HepG2 (cell line): ENCODE data around the gene PLIN5. TPM values are rescaled to one million over a fixed set of nuclear protein-coding genes. Genes with fewer than 3 reads are reported as not detected.
A peak's percentile ranks its signal among the peaks of the same experiment; 100 is the strongest.

Experiments used
- FIP1L1 ChIP-seq: fragments of 200-400 bp; formaldehyde crosslinking; IDR thresholded peaks from 2 replicates; pipeline ENCODE4 v1.6.1; 2018; ENCODE audit warnings: low read depth, mild to moderate bottlenecking, low read length, moderate library complexity, borderline replicate concordance; ENCODE audit not compliant: insufficient read depth
- FOXM1 ChIP-seq: sonication (generic); formaldehyde crosslinking; IDR thresholded peaks from 2 replicates; pipeline ENCODE4 v1.5.0; 2020; ENCODE audit warnings: missing genetic modification reagents
- GATAD1 ChIP-seq: IDR thresholded peaks from 2 replicates; pipeline ENCODE4 v1.6.1; 2016; ENCODE audit warnings: missing genetic modification reagents, missing compliant biosample characterization
- KMT2B ChIP-seq: IDR thresholded peaks from 2 replicates; pipeline ENCODE4 v1.6.1; 2016; ENCODE audit warnings: missing genetic modification reagents, missing compliant biosample characterization
- MEIS1 ChIP-seq: sonication (generic); formaldehyde crosslinking; IDR thresholded peaks from 2 replicates; pipeline ENCODE4 v1.9.0; 2021; ENCODE audit warnings: mild to moderate bottlenecking, missing genetic modification reagents, moderate library complexity, borderline replicate concordance
- PLRG1 ChIP-seq: fragments of 450-650 bp; conservative IDR thresholded peaks from 2 replicates; pipeline ENCODE4 v1.6.1; 2016
- ZFP36 ChIP-seq: fragments of 150-350 bp; IDR thresholded peaks from 2 replicates; pipeline ENCODE4 v1.6.1; 2018; ENCODE audit warnings: borderline replicate concordance, low read length, low read depth; ENCODE audit not compliant: partially characterized antibody
- ZFP36L2 ChIP-seq: sonication (generic); formaldehyde crosslinking; IDR thresholded peaks from 2 replicates; pipeline ENCODE4 v1.4.0; 2020; ENCODE audit warnings: missing genetic modification reagents
- ZMYM3 ChIP-seq: sonication (generic); formaldehyde crosslinking; IDR thresholded peaks from 2 replicates; pipeline ENCODE4 v1.5.1; 2020; ENCODE audit warnings: mild to moderate bottlenecking, missing genetic modification reagents
- ZNF780A ChIP-seq: sonication (generic); formaldehyde crosslinking; IDR thresholded peaks from 2 replicates; pipeline ENCODE4 v1.8.0; 2022; ENCODE audit warnings: mild to moderate bottlenecking, missing genetic modification reagents, moderate library complexity
- polyA plus RNA-seq, 8 experiments: library from polyadenylated mRNA; depleted of rRNA in 3 of 8; stranded (reverse) in 7 of 8; unstranded in 1 of 8; fragments of >200 nt; fragmentation: Illumina TruSeq in 4 of 8; extraction: Trizol in 4 of 8; gene quantifications; 2 replicates each; pipeline versions ENCODE4 v1.2.1 to v1.2.3, GENCODE V29; 2011 to 2016; ENCODE audit warnings: low read depth in 4 of 8, missing spikeins in 1 of 8, mixed read lengths in 1 of 8; ENCODE audit not compliant: insufficient read depth in 1 of 8
- total RNA-seq, 5 experiments: library from RNA; depleted of rRNA; stranded (reverse); fragments of >200 nt; fragmentation: Illumina TruSeq; extraction: Trizol; gene quantifications; 2 replicates each; pipeline ENCODE4 v1.2.3, GENCODE V29; 2016; ENCODE audit warnings: low read depth in 1 of 5
- TF ChIP-seq, protein P1 (sequence below): sonication (generic); formaldehyde crosslinking; IDR thresholded peaks from 2 replicates; pipeline ENCODE4 v1.5.0; 2020; ENCODE audit warnings: mild to moderate bottlenecking, missing genetic modification reagents
- TF ChIP-seq, protein P2 (sequence below): sonication (generic); formaldehyde crosslinking; IDR thresholded peaks from 2 replicates; pipeline ENCODE4 v1.4.0; 2020; ENCODE audit warnings: missing genetic modification reagents
- TF ChIP-seq, protein P3 (sequence below): sonication (generic); formaldehyde crosslinking; IDR thresholded peaks from 2 replicates; pipeline ENCODE4 v1.8.0; 2022; ENCODE audit warnings: mild to moderate bottlenecking, missing genetic modification reagents; ENCODE audit not compliant: insufficient replicate concordance
- TF ChIP-seq, protein P4 (sequence below): sonication (generic); formaldehyde crosslinking; IDR thresholded peaks from 2 replicates; pipeline ENCODE4 v1.4.0; 2020; ENCODE audit warnings: missing genetic modification reagents, borderline replicate concordance
- TF ChIP-seq, protein P5 (sequence below): sonication (generic); formaldehyde crosslinking; IDR thresholded peaks from 2 replicates; pipeline ENCODE4 v1.5.0; 2020; ENCODE audit warnings: missing genetic modification reagents
- TF ChIP-seq, protein P6 (sequence below): sonication (generic); formaldehyde crosslinking; IDR thresholded peaks from 2 replicates; pipeline ENCODE4 v1.9.0; 2021; ENCODE audit warnings: missing genetic modification reagents, mild to moderate bottlenecking, borderline replicate concordance
- TF ChIP-seq, protein P7 (sequence below): IDR thresholded peaks from 2 replicates; pipeline ENCODE4 v1.6.1; 2016; ENCODE audit warnings: missing genetic modification reagents, missing compliant biosample characterization

Gene PLIN5
- total and polyA plus RNA-seq, 2 of the 13 experiments (the other 11 are each of a cell fraction or from before 2014, with no cell fraction given) = 1.8 to 4.8 TPM

DNA sequence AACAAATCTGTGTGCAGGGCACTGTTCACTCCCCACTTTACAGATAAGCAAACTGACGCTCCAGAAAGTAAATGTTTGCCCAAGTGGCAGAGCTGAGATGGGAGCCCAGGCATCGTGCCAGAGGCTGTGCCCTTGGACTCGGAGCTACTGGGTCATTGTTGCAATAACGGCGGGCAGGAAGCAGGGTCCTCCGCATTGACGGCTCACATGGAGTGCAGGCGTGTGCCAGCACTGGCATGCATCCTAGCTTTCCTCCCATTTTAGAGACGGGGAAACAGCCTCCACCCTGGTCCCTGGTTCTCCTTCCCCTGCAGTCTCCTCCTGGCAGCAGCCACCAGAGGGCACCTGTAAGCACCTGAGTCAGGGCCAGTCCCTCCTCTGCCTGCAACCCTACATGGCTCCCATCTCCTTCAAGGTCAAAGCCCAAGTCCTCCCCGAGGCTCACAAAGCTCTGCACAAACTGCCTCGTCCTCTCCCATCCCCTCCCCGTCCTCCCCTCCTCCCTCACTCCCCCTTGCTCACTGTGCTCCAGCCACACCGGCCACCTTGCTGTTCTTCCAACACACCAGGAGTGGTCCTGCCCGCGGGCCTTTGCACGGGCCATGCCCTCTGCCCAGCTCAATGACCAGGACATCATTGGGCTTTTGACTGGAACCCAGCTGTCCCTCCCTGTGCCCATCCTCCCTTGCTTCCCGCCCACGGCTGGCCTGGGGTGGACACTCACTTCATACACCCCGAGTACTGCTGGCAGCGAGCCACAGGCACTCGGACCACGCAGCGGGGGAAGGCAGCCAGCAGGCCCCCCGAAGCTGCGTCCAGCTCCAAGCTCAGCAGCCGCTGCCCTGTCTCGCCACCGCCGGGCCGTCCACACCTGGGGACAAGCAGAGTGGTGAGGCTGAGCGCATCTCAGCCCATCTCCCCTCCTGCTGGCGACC lies 12.5 kb upstream of the PLIN5 start (continued):
- TF ChIP-seq, protein P1, sequence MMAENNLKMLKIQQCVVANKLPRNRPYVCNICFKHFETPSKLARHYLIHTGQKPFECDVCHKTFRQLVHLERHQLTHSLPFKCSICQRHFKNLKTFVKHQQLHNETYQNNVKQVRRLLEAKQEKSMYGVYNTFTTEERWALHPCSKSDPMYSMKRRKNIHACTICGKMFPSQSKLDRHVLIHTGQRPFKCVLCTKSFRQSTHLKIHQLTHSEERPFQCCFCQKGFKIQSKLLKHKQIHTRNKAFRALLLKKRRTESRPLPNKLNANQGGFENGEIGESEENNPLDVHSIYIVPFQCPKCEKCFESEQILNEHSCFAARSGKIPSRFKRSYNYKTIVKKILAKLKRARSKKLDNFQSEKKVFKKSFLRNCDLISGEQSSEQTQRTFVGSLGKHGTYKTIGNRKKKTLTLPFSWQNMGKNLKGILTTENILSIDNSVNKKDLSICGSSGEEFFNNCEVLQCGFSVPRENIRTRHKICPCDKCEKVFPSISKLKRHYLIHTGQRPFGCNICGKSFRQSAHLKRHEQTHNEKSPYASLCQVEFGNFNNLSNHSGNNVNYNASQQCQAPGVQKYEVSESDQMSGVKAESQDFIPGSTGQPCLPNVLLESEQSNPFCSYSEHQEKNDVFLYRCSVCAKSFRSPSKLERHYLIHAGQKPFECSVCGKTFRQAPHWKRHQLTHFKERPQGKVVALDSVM (CRISPR knock-in tag) = 0 out of 2 replicates have a peak, but pooled peaks have one; percentile 22
- TF ChIP-seq ZFP36L2 (no peak), FIP1L1 (no peak), ZNF780A (CRISPR knock-in tag) (no peak), KMT2B (CRISPR knock-in tag) (no peak), ZFP36 (peak; percentile 64), ZMYM3 (CRISPR knock-in tag) (peak; percentile 89), MEIS1 (CRISPR knock-in tag) (no peak), GATAD1 (CRISPR knock-in tag) (no peak), PLRG1 (no peak), FOXM1 (no peak)
- TF ChIP-seq, protein P2, sequence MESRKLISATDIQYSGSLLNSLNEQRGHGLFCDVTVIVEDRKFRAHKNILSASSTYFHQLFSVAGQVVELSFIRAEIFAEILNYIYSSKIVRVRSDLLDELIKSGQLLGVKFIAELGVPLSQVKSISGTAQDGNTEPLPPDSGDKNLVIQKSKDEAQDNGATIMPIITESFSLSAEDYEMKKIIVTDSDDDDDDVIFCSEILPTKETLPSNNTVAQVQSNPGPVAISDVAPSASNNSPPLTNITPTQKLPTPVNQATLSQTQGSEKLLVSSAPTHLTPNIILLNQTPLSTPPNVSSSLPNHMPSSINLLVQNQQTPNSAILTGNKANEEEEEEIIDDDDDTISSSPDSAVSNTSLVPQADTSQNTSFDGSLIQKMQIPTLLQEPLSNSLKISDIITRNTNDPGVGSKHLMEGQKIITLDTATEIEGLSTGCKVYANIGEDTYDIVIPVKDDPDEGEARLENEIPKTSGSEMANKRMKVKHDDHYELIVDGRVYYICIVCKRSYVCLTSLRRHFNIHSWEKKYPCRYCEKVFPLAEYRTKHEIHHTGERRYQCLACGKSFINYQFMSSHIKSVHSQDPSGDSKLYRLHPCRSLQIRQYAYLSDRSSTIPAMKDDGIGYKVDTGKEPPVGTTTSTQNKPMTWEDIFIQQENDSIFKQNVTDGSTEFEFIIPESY = peak; percentile 58; the same call in 1 of the 2 replicates
- TF ChIP-seq, protein P3, sequence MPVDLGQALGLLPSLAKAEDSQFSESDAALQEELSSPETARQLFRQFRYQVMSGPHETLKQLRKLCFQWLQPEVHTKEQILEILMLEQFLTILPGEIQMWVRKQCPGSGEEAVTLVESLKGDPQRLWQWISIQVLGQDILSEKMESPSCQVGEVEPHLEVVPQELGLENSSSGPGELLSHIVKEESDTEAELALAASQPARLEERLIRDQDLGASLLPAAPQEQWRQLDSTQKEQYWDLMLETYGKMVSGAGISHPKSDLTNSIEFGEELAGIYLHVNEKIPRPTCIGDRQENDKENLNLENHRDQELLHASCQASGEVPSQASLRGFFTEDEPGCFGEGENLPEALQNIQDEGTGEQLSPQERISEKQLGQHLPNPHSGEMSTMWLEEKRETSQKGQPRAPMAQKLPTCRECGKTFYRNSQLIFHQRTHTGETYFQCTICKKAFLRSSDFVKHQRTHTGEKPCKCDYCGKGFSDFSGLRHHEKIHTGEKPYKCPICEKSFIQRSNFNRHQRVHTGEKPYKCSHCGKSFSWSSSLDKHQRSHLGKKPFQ (CRISPR knock-in tag) = no peak
- TF ChIP-seq, protein P4, sequence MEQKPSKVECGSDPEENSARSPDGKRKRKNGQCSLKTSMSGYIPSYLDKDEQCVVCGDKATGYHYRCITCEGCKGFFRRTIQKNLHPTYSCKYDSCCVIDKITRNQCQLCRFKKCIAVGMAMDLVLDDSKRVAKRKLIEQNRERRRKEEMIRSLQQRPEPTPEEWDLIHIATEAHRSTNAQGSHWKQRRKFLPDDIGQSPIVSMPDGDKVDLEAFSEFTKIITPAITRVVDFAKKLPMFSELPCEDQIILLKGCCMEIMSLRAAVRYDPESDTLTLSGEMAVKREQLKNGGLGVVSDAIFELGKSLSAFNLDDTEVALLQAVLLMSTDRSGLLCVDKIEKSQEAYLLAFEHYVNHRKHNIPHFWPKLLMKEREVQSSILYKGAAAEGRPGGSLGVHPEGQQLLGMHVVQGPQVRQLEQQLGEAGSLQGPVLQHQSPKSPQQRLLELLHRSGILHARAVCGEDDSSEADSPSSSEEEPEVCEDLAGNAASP = no peak
- TF ChIP-seq, protein P5, sequence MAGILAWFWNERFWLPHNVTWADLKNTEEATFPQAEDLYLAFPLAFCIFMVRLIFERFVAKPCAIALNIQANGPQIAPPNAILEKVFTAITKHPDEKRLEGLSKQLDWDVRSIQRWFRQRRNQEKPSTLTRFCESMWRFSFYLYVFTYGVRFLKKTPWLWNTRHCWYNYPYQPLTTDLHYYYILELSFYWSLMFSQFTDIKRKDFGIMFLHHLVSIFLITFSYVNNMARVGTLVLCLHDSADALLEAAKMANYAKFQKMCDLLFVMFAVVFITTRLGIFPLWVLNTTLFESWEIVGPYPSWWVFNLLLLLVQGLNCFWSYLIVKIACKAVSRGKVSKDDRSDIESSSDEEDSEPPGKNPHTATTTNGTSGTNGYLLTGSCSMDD (CRISPR knock-in tag) = no peak
- TF ChIP-seq, protein P6, sequence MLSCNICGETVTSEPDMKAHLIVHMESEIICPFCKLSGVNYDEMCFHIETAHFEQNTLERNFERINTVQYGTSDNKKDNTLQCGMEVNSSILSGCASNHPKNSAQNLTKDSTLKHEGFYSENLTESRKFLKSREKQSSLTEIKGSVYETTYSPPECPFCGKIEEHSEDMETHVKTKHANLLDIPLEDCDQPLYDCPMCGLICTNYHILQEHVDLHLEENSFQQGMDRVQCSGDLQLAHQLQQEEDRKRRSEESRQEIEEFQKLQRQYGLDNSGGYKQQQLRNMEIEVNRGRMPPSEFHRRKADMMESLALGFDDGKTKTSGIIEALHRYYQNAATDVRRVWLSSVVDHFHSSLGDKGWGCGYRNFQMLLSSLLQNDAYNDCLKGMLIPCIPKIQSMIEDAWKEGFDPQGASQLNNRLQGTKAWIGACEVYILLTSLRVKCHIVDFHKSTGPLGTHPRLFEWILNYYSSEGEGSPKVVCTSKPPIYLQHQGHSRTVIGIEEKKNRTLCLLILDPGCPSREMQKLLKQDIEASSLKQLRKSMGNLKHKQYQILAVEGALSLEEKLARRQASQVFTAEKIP (CRISPR knock-in tag) = no peak
- TF ChIP-seq, protein P7, sequence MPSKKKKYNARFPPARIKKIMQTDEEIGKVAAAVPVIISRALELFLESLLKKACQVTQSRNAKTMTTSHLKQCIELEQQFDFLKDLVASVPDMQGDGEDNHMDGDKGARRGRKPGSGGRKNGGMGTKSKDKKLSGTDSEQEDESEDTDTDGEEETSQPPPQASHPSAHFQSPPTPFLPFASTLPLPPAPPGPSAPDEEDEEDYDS (CRISPR knock-in tag) = no peak
